Measurements from ENCODE around the gene ASIC2. TPM values are rescaled to one million over a fixed set of nuclear protein-coding genes. Genes with fewer than 3 reads are reported as not detected.

Gene ASIC2
- total RNA-seq, 2 donors from 2014 or later = 2.0 to 2.2 TPM

- no peak for ATAC-seq
- DNase-seq = no peak
- intact Hi-C loops (cut with DNase I, micrococcal nuclease) = no loop called here
Measured at GRCh38 chr17:33218698-33219601, 74.1 kb downstream of the ASIC2 start.

- intact Hi-C loops (cut with DNase I, micrococcal nuclease) = no loop called here
- DNase-seq (no peak), ATAC-seq (no peak)
Measured at GRCh38 chr17:33217891-33218290, 75.2 kb downstream of the ASIC2 start.

GRCh38 chr17:33214996-33215395 lies 78.1 kb downstream of the ASIC2 start:
- ATAC-seq (no peak), DNase-seq (no peak)
- intact Hi-C loops (cut with DNase I, micrococcal nuclease) = no loop called here

DNA sequence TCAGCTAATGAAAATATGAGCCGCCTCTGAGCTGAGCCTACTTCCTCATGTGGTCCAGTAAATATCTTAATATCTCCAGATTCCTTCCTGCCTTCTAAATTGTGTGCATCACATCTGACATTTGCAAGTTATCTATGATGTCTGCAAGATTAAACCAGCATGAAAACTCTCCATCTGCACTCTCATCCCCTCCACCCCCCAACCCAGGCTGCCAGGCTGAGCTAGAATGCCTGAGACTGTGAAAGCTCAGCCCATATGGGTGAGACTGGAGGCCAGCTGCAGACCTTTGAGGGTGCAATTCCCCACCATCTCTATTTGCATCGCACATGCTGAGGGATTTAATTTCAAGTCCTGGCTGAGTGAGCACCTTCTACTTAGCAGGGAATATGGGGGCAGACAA lies 82.8 kb downstream of the ASIC2 start:
- intact Hi-C loops (cut with DNase I, micrococcal nuclease) = no loop called here
- ATAC-seq (no peak), DNase-seq (no peak)

GRCh38 chr17:33209671-33210070 lies 83.4 kb downstream of the ASIC2 start:
- no peak for ATAC-seq
- intact Hi-C loops (cut with DNase I, micrococcal nuclease) = no loop called here
- DNase-seq = no peak

- no peak for DNase-seq
- no peak for ATAC-seq
- intact Hi-C loops (cut with DNase I, micrococcal nuclease) = no loop called here
Measured at GRCh38 chr17:33207231-33207630, 85.9 kb downstream of the ASIC2 start.

- intact Hi-C loops (cut with DNase I, micrococcal nuclease) = no loop called here
- DNase-seq (no peak), ATAC-seq (no peak)
Measured at GRCh38 chr17:33205552-33205951, 87.5 kb downstream of the ASIC2 start.

GRCh38 chr17:33204701-33205100 lies 88.4 kb downstream of the ASIC2 start:
- ATAC-seq = no peak
- intact Hi-C loops (cut with DNase I, micrococcal nuclease) = no loop called here
- no peak for DNase-seq

DNA sequence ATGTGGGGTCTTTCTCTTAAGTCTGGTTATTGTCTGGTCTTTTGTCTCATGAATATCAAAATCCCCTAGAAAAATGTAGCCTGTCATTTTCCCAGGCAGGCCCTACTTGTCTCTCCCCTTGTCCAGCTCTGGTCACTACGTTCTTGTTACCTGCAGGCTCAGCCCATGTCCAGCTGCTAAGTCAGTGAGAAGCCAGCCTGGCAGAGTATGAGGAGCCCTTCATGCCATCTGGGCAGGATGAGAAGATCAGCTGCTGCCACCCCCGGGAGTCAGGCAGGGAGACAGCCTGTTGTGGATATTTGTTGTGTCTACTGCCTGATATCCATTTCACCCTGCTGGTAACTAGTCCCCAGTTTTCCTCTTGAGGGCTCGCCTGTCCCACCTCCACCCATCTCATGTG lies 88.9 kb downstream of the ASIC2 start:
- ATAC-seq (no peak), DNase-seq (no peak)
- intact Hi-C loops (cut with DNase I, micrococcal nuclease) = no loop called here

- ATAC-seq = no peak
- no peak for DNase-seq
- intact Hi-C loops (cut with DNase I, micrococcal nuclease) = no loop called here
Measured at GRCh38 chr17:33202796-33203495, 90.1 kb downstream of the ASIC2 start.

DNA sequence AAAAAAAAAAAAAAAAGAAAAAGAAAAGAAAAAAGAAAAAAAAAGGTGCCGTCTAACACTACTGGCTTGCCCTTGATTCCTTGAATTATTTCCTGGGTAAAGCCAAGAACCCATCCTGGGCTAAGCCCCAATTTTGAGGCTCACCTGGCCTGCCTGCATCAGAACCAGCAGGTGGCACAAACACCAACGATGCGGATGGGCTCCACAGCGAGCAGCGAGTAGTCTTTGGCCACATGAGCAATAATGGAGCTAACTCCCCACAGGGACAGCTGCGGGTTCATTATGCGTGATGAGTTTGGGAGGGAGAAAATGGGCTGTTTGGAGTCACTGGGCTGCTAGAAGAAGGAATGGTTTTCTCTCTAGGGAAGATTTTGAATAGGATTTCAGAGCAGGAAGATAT lies 91.1 kb downstream of the ASIC2 start:
- DNase-seq (no peak), ATAC-seq (no peak)
- intact Hi-C loops (cut with DNase I, micrococcal nuclease) = no loop called here

DNA sequence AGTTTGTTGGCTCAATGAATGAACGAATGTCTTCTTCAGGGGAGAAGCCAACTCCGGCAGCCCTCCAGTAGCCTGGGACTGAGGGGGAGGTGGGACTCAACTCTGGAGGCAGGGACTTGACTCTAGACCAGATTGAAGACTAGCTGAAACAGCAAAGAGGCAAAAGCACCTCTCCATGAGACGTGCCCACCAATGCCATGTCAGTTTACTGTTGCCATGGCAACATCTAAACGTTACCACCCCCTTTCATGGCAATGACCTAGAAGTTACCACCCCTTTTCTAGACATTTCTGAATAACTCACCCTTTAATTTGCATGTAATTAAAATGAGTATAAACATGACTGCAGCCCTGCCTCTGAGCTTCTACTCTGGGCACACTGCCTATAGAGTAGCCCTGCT lies 91.8 kb downstream of the ASIC2 start:
- no peak for ATAC-seq
- no peak for DNase-seq
- intact Hi-C loops (cut with DNase I, micrococcal nuclease) = no loop called here

GRCh38 chr17:33200587-33200986 lies 92.5 kb downstream of the ASIC2 start:
- no peak for DNase-seq
- ATAC-seq = peak; percentile 40
- intact Hi-C loops (cut with DNase I, micrococcal nuclease) = no loop called here

GRCh38 chr17:33199571-33200510 lies 93.3 kb downstream of the ASIC2 start:
- ATAC-seq = peak; percentile 84
- intact Hi-C loops (cut with DNase I, micrococcal nuclease) = no loop called here
- peak in 1 of 2 donors; percentile 26 for DNase-seq

DNA sequence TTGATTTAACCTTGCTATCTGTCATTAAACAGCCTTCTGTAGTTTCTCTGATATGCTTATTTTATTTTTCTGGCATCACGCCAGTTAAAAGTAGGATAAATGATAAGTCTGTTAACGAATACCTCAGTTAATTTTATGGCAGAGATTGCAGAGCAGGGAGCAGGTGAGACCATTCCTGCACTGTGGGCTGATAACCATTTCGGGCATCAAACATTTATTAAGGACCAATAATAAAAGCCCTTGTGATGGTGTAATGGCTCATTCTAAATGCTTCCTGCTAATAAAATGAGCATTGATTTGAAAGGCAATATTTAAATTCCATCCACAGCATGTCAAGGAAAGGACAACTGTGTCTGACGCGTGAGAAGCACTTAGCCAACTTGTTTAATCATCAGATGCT lies 94.1 kb downstream of the ASIC2 start:
- ATAC-seq (no peak), DNase-seq (no peak)
- intact Hi-C loops (cut with DNase I, micrococcal nuclease) = no loop called here

- DNase-seq (no peak), ATAC-seq (no peak)
- intact Hi-C loops (cut with DNase I, micrococcal nuclease) = no loop called here
Measured at GRCh38 chr17:33197342-33197741, 95.8 kb downstream of the ASIC2 start.

DNA sequence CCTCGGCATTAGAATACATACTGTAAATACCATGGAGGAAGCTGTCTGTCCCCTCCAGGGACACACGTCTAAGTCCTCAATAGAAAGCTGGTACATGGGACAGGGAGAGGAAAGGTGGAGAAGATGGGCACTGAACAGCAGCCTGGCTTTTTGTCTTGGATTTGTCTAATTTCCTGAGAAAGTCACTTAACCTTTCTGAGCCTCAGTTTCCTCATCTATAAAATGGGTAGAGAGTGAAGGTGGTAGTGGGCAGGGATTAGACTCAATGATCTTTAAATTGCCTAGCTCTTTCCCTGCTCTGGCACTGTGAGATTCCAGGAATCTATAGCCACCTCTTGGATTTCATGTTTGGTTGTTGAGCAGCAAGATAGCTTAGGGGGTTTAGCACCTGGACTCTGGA lies 96.2 kb downstream of the ASIC2 start:
- ATAC-seq (no peak), DNase-seq (no peak)
- intact Hi-C loops (cut with DNase I, micrococcal nuclease) = no loop called here

GRCh38 chr17:33192951-33193911 lies 99.9 kb downstream of the ASIC2 start:
- intact Hi-C loops (cut with DNase I, micrococcal nuclease) = no loop called here
- ATAC-seq (no peak), DNase-seq (no peak)
